ENCODE results near the gene FGD3.

- TF ChIP-seq, protein P1, sequence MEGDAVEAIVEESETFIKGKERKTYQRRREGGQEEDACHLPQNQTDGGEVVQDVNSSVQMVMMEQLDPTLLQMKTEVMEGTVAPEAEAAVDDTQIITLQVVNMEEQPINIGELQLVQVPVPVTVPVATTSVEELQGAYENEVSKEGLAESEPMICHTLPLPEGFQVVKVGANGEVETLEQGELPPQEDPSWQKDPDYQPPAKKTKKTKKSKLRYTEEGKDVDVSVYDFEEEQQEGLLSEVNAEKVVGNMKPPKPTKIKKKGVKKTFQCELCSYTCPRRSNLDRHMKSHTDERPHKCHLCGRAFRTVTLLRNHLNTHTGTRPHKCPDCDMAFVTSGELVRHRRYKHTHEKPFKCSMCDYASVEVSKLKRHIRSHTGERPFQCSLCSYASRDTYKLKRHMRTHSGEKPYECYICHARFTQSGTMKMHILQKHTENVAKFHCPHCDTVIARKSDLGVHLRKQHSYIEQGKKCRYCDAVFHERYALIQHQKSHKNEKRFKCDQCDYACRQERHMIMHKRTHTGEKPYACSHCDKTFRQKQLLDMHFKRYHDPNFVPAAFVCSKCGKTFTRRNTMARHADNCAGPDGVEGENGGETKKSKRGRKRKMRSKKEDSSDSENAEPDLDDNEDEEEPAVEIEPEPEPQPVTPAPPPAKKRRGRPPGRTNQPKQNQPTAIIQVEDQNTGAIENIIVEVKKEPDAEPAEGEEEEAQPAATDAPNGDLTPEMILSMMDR (IDR thresholded peaks at IDR 0.05; ENCODE audit: borderline replicate concordance, extremely low read depth, low read length, poor library complexity, severe bottlenecking), result no peak
- no peak for TF ChIP-seq EZH2 (IDR thresholded peaks at IDR 0.05; ENCODE audit: borderline replicate concordance, low read depth, low read length, severe bottlenecking)
Measured at GRCh38 chr9:92980085-92980745, 32.9 kb downstream of the FGD3 start.
